ENCODE measurements around the gene UBE2E2.

UBE2E2 gene

GRCh38 chr3:23159929-23160328, 43.2 kb upstream of the UBE2E2 start:
- H2AFZ ChIP-seq (ENCODE audit: low read length) = no peak overlapping the region
- peaks cover 9% of the 10 kb centered on the region for H3K4me1 ChIP-seq (ENCODE audit: insufficient read depth, low read length, poor library complexity, severe bottlenecking)
- H4K20me1 ChIP-seq (ENCODE audit: insufficient read depth, low read length, poor library complexity, severe bottlenecking) = no peaks in the 10 kb centered on the region
- no peaks in the 10 kb centered on the region for H3F3A ChIP-seq (ENCODE audit: low read depth)
- H3K9me2 ChIP-seq (replicated peaks; ENCODE audit: low read depth, low read length) = no peaks in the 10 kb centered on the region
- TF ChIP-seq EZH2phosphoT487 (IDR thresholded peaks at IDR 0.05; ENCODE audit: borderline replicate concordance) = no peak
- no peak for TF ChIP-seq CTCF (conservative IDR thresholded peaks at IDR 0.05; ENCODE audit: low read length)
- no peak overlapping the region for H3K4me3 ChIP-seq (ENCODE audit: low read length, poor library complexity, severe bottlenecking)
- H3K9me3 ChIP-seq (ENCODE audit: insufficient read depth, low read depth, low read length) = peaks cover 5% of the 10 kb centered on the region; the same call in 1 of the 2 replicates
- H3K79me2 ChIP-seq (ENCODE audit: insufficient read depth, low read length) = no peaks in the 10 kb centered on the region
- H3K9ac ChIP-seq (ENCODE audit: low read depth, low read length, poor library complexity, severe bottlenecking) = no peak overlapping the region
- no peak overlapping the region for H3K4me2 ChIP-seq (ENCODE audit: low read depth, low read length, poor library complexity, severe bottlenecking)
- no peaks in the 10 kb centered on the region for H3K36me3 ChIP-seq (ENCODE audit: insufficient read depth, low read length)
- H3K27me3 ChIP-seq (ENCODE audit: insufficient read depth, low read length, poor library complexity, severe bottlenecking) = no peaks in the 10 kb centered on the region

- Histone ChIP-seq H3K9ac (ENCODE audit: low read depth, low read length, poor library complexity, severe bottlenecking) (no peak overlapping the region), H3F3A (ENCODE audit: low read depth) (no peaks in the 10 kb centered on the region), H3K79me2 (ENCODE audit: insufficient read depth, low read length) (no peaks in the 10 kb centered on the region), H3K4me2 (ENCODE audit: low read depth, low read length, poor library complexity, severe bottlenecking) (no peak overlapping the region), H3K4me3 (ENCODE audit: low read length, poor library complexity, severe bottlenecking) (no peak overlapping the region), H3K9me2 (replicated peaks; ENCODE audit: low read depth, low read length) (no peaks in the 10 kb centered on the region), H4K20me1 (ENCODE audit: insufficient read depth, low read length, poor library complexity, severe bottlenecking) (no peaks in the 10 kb centered on the region), H3K9me3 (ENCODE audit: insufficient read depth, low read depth, low read length) (no peaks in the 10 kb centered on the region), H2AFZ (ENCODE audit: low read length) (no peak overlapping the region), H3K36me3 (ENCODE audit: insufficient read depth, low read length) (no peaks in the 10 kb centered on the region), H3K27me3 (ENCODE audit: insufficient read depth, low read length, poor library complexity, severe bottlenecking) (no peaks in the 10 kb centered on the region), H3K4me1 (ENCODE audit: insufficient read depth, low read length, poor library complexity, severe bottlenecking) (peaks cover 18% of the 10 kb centered on the region)
- TF ChIP-seq EZH2phosphoT487 (IDR thresholded peaks at IDR 0.05; ENCODE audit: borderline replicate concordance) = no peak
- no peak for TF ChIP-seq CTCF (conservative IDR thresholded peaks at IDR 0.05; ENCODE audit: low read length)
These were observed 41.8 kb upstream of the UBE2E2 start for GRCh38 chr3:23161308-23161707.

GRCh38 chr3:23161896-23162570, 41.1 kb upstream of the UBE2E2 start:
- no peak for TF ChIP-seq EZH2phosphoT487 (IDR thresholded peaks at IDR 0.05; ENCODE audit: borderline replicate concordance)
- no peak for TF ChIP-seq CTCF (conservative IDR thresholded peaks at IDR 0.05; ENCODE audit: low read length)
- Histone ChIP-seq H3K79me2 (ENCODE audit: insufficient read depth, low read length) (no peaks in the 10 kb centered on the region), H4K20me1 (ENCODE audit: insufficient read depth, low read length, poor library complexity, severe bottlenecking) (no peaks in the 10 kb centered on the region), H3K9me2 (replicated peaks; ENCODE audit: low read depth, low read length) (no peaks in the 10 kb centered on the region), H2AFZ (ENCODE audit: low read length) (no peak overlapping the region), H3K4me3 (ENCODE audit: low read length, poor library complexity, severe bottlenecking) (no peak overlapping the region), H3K9ac (ENCODE audit: low read depth, low read length, poor library complexity, severe bottlenecking) (no peak overlapping the region), H3K9me3 (ENCODE audit: insufficient read depth, low read depth, low read length) (no peaks in the 10 kb centered on the region), H3K27me3 (ENCODE audit: insufficient read depth, low read length, poor library complexity, severe bottlenecking) (no peaks in the 10 kb centered on the region), H3K36me3 (ENCODE audit: insufficient read depth, low read length) (no peaks in the 10 kb centered on the region), H3K4me1 (ENCODE audit: insufficient read depth, low read length, poor library complexity, severe bottlenecking) (peaks cover 18% of the 10 kb centered on the region), H3K4me2 (ENCODE audit: low read depth, low read length, poor library complexity, severe bottlenecking) (no peak overlapping the region), H3F3A (ENCODE audit: low read depth) (no peaks in the 10 kb centered on the region)
